Endodermal cell (in vitro differentiated cells): ENCODE measurements around the gene MMP3. TPM values are rescaled to one million over a fixed set of nuclear protein-coding genes. Genes with fewer than 3 reads are reported as not detected.

ENCODE experiments used
- DNase-seq: peaks from one replicate; pipeline ENCODE4 v3.0.0-alpha.2; 2017
- H3K27ac ChIP-seq: 2 replicates; pipeline ENCODE4 v1.5.1; 2013; ENCODE audit warnings: mild to moderate bottlenecking, low read depth, low read length, moderate library complexity
- H3K27me3 ChIP-seq: 2 replicates; pipeline ENCODE4 v1.6.1; 2013; ENCODE audit warnings: mild to moderate bottlenecking, low read length, moderate library complexity; ENCODE audit not compliant: insufficient read depth, control insufficient read depth, poor library complexity, severe bottlenecking
- H3K36me3 ChIP-seq: 2 replicates; pipeline ENCODE4 v1.7.0; 2013; ENCODE audit warnings: mild to moderate bottlenecking, low read length, moderate library complexity; ENCODE audit not compliant: control insufficient read depth, insufficient read depth
- H3K4me1 ChIP-seq: one replicate; pipeline ENCODE4 v1.7.0; 2013; ENCODE audit warnings: low read length; ENCODE audit not compliant: control insufficient read depth, insufficient read depth
- H3K4me3 ChIP-seq: 2 replicates; pipeline ENCODE4 v1.5.1; 2013; ENCODE audit warnings: mild to moderate bottlenecking, low read length, moderate library complexity
- H3K9ac ChIP-seq: 2 replicates; pipeline ENCODE4 v1.6.1; 2013; ENCODE audit warnings: mild to moderate bottlenecking, low read length, moderate library complexity; ENCODE audit not compliant: poor library complexity, severe bottlenecking; ENCODE audit errors: extremely low read depth
- H3K9me3 ChIP-seq: 2 replicates; pipeline ENCODE4 v1.6.1; 2013; ENCODE audit warnings: mild to moderate bottlenecking, low read length, moderate library complexity; ENCODE audit not compliant: control insufficient read depth
- H3K27ac Mint-ChIP-seq: 2 replicates; pipeline ENCODE4 v1.8.0; 2020; ENCODE audit warnings: mixed read lengths
- H3K27me3 Mint-ChIP-seq: 2 replicates; pipeline ENCODE4 v1.8.0; 2021; ENCODE audit warnings: mild to moderate bottlenecking, mixed read lengths; ENCODE audit not compliant: insufficient read depth
- H3K36me3 Mint-ChIP-seq: 2 replicates; pipeline ENCODE4 v1.8.0; 2020; ENCODE audit warnings: low read depth, mixed read lengths
- H3K4me1 Mint-ChIP-seq: 2 replicates; pipeline ENCODE4 v1.8.0; 2020; ENCODE audit warnings: mixed read lengths
- H3K4me3 Mint-ChIP-seq: 2 replicates; pipeline ENCODE4 v1.8.0; 2020; ENCODE audit warnings: mild to moderate bottlenecking, moderate library complexity, mixed read lengths
- H3K9me3 Mint-ChIP-seq: 2 replicates; pipeline ENCODE4 v1.8.0; 2020; ENCODE audit warnings: mild to moderate bottlenecking, mixed read lengths
- CTCF ChIP-seq: fragments of 200-600 bp; sonication (generic); conservative IDR thresholded peaks from 2 replicates; pipeline ENCODE4 v1.5.0; 2021; ENCODE audit warnings: antibody characterized with exemption, mild to moderate bottlenecking
- WGBS, 2 experiments: methylation state at CpG; one replicate each; pipeline versions ENCODE4 v1.1.5 to v1.1.7; 2013; ENCODE audit warnings: missing lambda C conversion rate in 2 of 2, mixed read lengths in 1 of 2; ENCODE audit not compliant: insufficient coverage in 1 of 2, insufficient read length in 1 of 2; 5-methylcytosine and 5-hydroxymethylcytosine counted together
- long read RNA-seq, 4 experiments: library from polyadenylated mRNA in 2 of 4; library from RNA in 1 of 4; library from capped mRNA in 1 of 4; stranded (forward) in 3 of 4; unstranded in 1 of 4; transcript quantifications; one replicate each; pipeline ENCODE4 v2.0.0, GENCODE V29; 2020 to 2021; ENCODE audit warnings: inconsistent platforms in 1 of 4
- polyA plus RNA-seq, 2 experiments: library from polyadenylated mRNA; stranded (reverse); fragments of 50-300 nt; gene quantifications; one replicate each; pipeline ENCODE4 v1.2.3, GENCODE V29; 2013
- total RNA-seq, 2 donors: library from RNA; stranded (reverse); fragmentation: NEBNext Ultra II Directional in 1 of 2; extraction: Animal tissue kit (Norgen Biotek cat#: 25700) in 1 of 2; gene quantifications; 2 replicates in 1 of 2; 3 replicates in 1 of 2; pipeline ENCODE4 v1.2.1, GENCODE V29; 2021

MMP3 gene
- not detected for total RNA-seq
- polyA plus RNA-seq (2013, experiment 1 of 2) = not detected
- not detected for polyA plus RNA-seq (2013, experiment 2 of 2)
- long read RNA-seq, experiment 1 = 0 reads
- long read RNA-seq, experiment 2 = 0 reads
- long read RNA-seq, experiment 3 = 0 reads
- long read RNA-seq, experiment 4 = 0 reads

GRCh38 chr11:102843489-102843888 is at the start of gene MMP3:
Gene MMP3, minus strand, starts transcription at chr11:102843609. Its CDS starts 63 bp downstream, at chr11:102843546.
- Histone ChIP-seq H3K27me3 (no peaks in the 10 kb centered on the region), H3K9ac (no peak within 1 kb of the TSS), H3K9me3 (no peaks in the 10 kb centered on the region), H3K27ac (no peak within 1 kb of the TSS), H3K36me3 (no peaks in the 10 kb centered on the region), H3K4me1 (no peaks in the 10 kb centered on the region), H3K4me3 (no peak within 1 kb of the TSS)
- peaks cover 2% of the 10 kb centered on the region for H3K9me3 Mint-ChIP-seq
- no peaks in the 10 kb centered on the region for H3K27me3 Mint-ChIP-seq
- H3K4me1 Mint-ChIP-seq = peaks cover 5% of the 10 kb centered on the region
- TF ChIP-seq CTCF = no peak
- DNase-seq = no peak
- no peaks in the 10 kb centered on the region for H3K36me3 Mint-ChIP-seq
- H3K27ac Mint-ChIP-seq = no peak within 1 kb of the TSS
- H3K4me3 Mint-ChIP-seq = no peak within 1 kb of the TSS
- 93 to 100% methylated on average over 3 to 4 of the region's 4 CpGs for WGBS, 2 experiments

GRCh38 chr11:102891736-102892135 is 48.3 kb upstream of the MMP3 start:
- Histone ChIP-seq H3K9ac (no peak overlapping the region), H3K27me3 (no peaks in the 10 kb centered on the region), H3K36me3 (no peaks in the 10 kb centered on the region), H3K4me3 (no peak overlapping the region), H3K27ac (no peak overlapping the region), H3K4me1 (no peaks in the 10 kb centered on the region), H3K9me3 (no peaks in the 10 kb centered on the region)
- H3K4me1 Mint-ChIP-seq = no peaks in the 10 kb centered on the region
- DNase-seq = no peak
- H3K27me3 Mint-ChIP-seq = no peaks in the 10 kb centered on the region
- WGBS, 2 experiments = 100% methylated on average over 1 of the region's 1 CpG
- peaks cover 17% of the 10 kb centered on the region for H3K9me3 Mint-ChIP-seq
- H3K4me3 Mint-ChIP-seq = no peak overlapping the region
- H3K27ac Mint-ChIP-seq = no peak overlapping the region
- TF ChIP-seq CTCF = no peak
- H3K36me3 Mint-ChIP-seq = peaks cover 3% of the 10 kb centered on the region

- H3K4me1 ChIP-seq = no peaks in the 10 kb centered on the region
- H3K4me3 Mint-ChIP-seq = no peak overlapping the region
- H3K9me3 Mint-ChIP-seq = no peaks in the 10 kb centered on the region
- H3K4me1 Mint-ChIP-seq = no peaks in the 10 kb centered on the region
- H3K36me3 Mint-ChIP-seq = no peaks in the 10 kb centered on the region
- no peaks in the 10 kb centered on the region for H3K36me3 ChIP-seq
- H3K9me3 ChIP-seq = no peaks in the 10 kb centered on the region
- no peak for DNase-seq
- WGBS, 2 experiments = 88 to 94% methylated on average over 3 to 6 of the region's 6 CpGs
- no peak for TF ChIP-seq CTCF
- H3K27me3 ChIP-seq = no peaks in the 10 kb centered on the region
- H3K9ac ChIP-seq = no peak overlapping the region
- H3K27ac ChIP-seq = no peak overlapping the region
- no peak overlapping the region for H3K4me3 ChIP-seq
- H3K27me3 Mint-ChIP-seq = no peaks in the 10 kb centered on the region
- H3K27ac Mint-ChIP-seq = no peak overlapping the region
Observed at GRCh38 chr11:102886999-102887398, 43.6 kb upstream of the MMP3 start.
